Astrocyte (in vitro differentiated cells and primary cell): ENCODE data around the gene GP9. TPM values are rescaled to one million over a fixed set of nuclear protein-coding genes. Genes with fewer than 3 reads are reported as not detected.

Experiments
- DNase-seq: peaks from one replicate; pipeline ENCODE4 v3.0.0-alpha.2; 2010; ENCODE audit warnings: low read depth
- FAIRE-seq: peaks from 2 replicates; lab custom pipeline; 2011; peaks lifted over from hg19 to GRCh38; lab: Jason Lieb, UNC
- H2AFZ ChIP-seq: 2 replicates; pipeline ENCODE4 v1.6.0; 2012; ENCODE audit warnings: low read depth, low read length, inconsistent platforms
- H3K27ac ChIP-seq: 2 replicates; pipeline ENCODE4 v1.5.1; 2011; ENCODE audit warnings: low read depth, low read length, inconsistent platforms
- H3K27me3 ChIP-seq: 2 replicates; pipeline ENCODE4 v1.6.0; 2011; ENCODE audit warnings: low read length, inconsistent platforms; ENCODE audit not compliant: insufficient read depth
- H3K36me3 ChIP-seq: 2 replicates; pipeline ENCODE4 v1.5.1; 2011; ENCODE audit warnings: low read length, inconsistent platforms; ENCODE audit not compliant: insufficient read depth
- H3K4me1 ChIP-seq: 2 replicates; pipeline ENCODE4 v1.5.1; 2011; ENCODE audit warnings: low read length, inconsistent platforms; ENCODE audit not compliant: insufficient read depth
- H3K4me2 ChIP-seq: 2 replicates; pipeline ENCODE4 v1.6.0; 2012; ENCODE audit warnings: low read length, inconsistent platforms
- H3K4me3 ChIP-seq: 2 replicates; pipeline ENCODE4 v1.5.1; 2011; ENCODE audit warnings: low read depth, mild to moderate bottlenecking, low read length, inconsistent platforms; ENCODE audit not compliant: insufficient read depth
- H3K79me2 ChIP-seq: 2 replicates; pipeline ENCODE4 v1.6.0; 2012; ENCODE audit warnings: mild to moderate bottlenecking, low read length, inconsistent platforms; ENCODE audit not compliant: insufficient read depth
- H3K9ac ChIP-seq: 2 replicates; pipeline ENCODE4 v1.6.0; 2012; ENCODE audit warnings: mild to moderate bottlenecking, low read length, inconsistent platforms
- H3K9me3 ChIP-seq: 2 replicates; pipeline ENCODE4 v1.5.1; 2012; ENCODE audit warnings: low read depth, mild to moderate bottlenecking, low read length, inconsistent platforms; ENCODE audit not compliant: insufficient read depth
- H4K20me1 ChIP-seq: 2 replicates; pipeline ENCODE4 v1.6.0; 2012; ENCODE audit warnings: low read length, inconsistent platforms; ENCODE audit not compliant: insufficient read depth
- H3K27ac Mint-ChIP-seq: one replicate; pipeline ENCODE4 v1.8.0; 2021; ENCODE audit warnings: mild to moderate bottlenecking, mixed read lengths; ENCODE audit not compliant: unreplicated experiment
- H3K27me3 Mint-ChIP-seq: one replicate; pipeline ENCODE4 v1.8.0; 2021; ENCODE audit warnings: low read depth, mixed read lengths; ENCODE audit not compliant: unreplicated experiment
- H3K36me3 Mint-ChIP-seq: one replicate; pipeline ENCODE4 v1.8.0; 2021; ENCODE audit warnings: low read depth, mixed read lengths; ENCODE audit not compliant: unreplicated experiment
- H3K4me1 Mint-ChIP-seq: one replicate; pipeline ENCODE4 v1.8.0; 2021; ENCODE audit warnings: low read depth, mixed read lengths; ENCODE audit not compliant: unreplicated experiment
- H3K4me3 Mint-ChIP-seq: one replicate; pipeline ENCODE4 v1.8.0; 2021; ENCODE audit warnings: mild to moderate bottlenecking, moderate library complexity, mixed read lengths; ENCODE audit not compliant: unreplicated experiment
- H3K9me3 Mint-ChIP-seq: one replicate; pipeline ENCODE4 v1.8.0; 2021; ENCODE audit warnings: mild to moderate bottlenecking, mixed read lengths; ENCODE audit not compliant: unreplicated experiment
- EZH2 ChIP-seq: IDR thresholded peaks from 2 replicates; pipeline ENCODE4 v1.6.1; 2012; ENCODE audit warnings: mild to moderate bottlenecking, low read length, inconsistent platforms; ENCODE audit not compliant: insufficient read depth
- total RNA-seq: library from RNA; stranded (reverse); gene quantifications from 2 replicates; pipeline ENCODE4 v1.2.1, GENCODE V29; 2021
- TF ChIP-seq, protein P1 (sequence below): IDR thresholded peaks from 2 replicates; pipeline ENCODE4 v1.5.1; 2011; ENCODE audit warnings: low read depth, mild to moderate bottlenecking, inconsistent platforms, low read length, moderate library complexity; ENCODE audit not compliant: insufficient read depth

GP9 gene
- total RNA-seq, 1 donor from 2014 or later: not detected

DNA sequence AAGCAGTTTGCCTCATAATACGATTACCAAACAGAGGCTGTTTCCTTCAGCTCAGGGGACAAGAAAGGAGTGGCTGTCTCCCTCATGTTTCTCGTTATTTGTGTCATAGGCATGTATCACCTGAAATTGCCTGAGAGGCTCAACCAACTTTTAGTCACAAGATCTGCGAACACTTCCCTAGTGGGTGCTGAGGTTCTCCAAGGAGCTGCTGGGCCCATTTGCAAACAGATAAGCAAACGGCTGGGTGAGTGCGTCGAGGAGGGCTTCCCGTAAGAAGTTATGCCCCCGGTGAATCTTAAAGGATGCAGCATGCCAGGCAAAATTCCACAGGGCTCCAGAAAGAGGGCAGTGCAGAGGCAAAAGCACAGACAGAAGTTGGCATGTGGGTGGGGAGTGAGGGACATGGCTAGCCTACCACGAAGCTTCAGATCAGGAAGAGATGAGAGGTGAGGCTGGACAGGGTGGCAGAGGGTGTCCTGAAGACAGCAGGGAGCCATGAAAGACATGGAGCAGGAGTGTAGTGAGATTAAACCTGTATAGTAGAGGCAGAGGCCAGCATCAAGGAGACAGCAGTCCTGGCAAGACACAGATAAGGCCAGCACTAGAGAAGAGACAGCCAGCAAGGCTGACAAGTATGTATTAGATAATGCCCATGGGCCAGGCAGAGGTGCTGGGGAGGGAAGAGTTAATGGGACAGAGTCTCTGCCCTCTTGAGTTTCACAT, 4.0 kb upstream of the GP9 start:
- FAIRE-seq: no peak
- H3K9ac ChIP-seq: no peak overlapping the region

DNA sequence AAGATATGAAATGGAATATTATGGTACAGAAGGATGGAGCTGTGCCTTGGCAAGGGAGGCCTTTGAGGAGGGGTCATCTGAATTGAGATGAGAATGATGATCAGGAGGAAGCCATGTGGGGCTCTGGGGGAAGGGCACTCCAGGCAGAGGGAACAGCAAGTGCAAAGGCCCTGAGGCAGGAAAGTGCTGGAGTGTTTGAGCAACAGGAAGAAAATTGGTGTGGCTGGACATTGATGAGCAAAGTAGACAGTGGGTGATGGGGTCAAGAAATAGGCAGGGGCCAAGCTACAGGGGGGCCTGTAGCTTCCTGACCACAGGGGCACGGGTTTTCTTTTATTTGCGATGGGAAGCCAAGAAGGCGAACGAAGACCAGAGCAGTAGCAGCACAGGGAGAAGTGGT, 3.3 kb upstream of the GP9 start:
- DNase-seq (no peak), FAIRE-seq (no peak)
- H3K4me3 Mint-ChIP-seq: no peak overlapping the region
- Histone ChIP-seq H3K4me2 (no peak overlapping the region), H3K4me1 (no peaks in the 10 kb centered on the region), H4K20me1 (no peaks in the 10 kb centered on the region), H3K27me3 (peaks cover 18% of the 10 kb centered on the region), H3K36me3 (no peaks in the 10 kb centered on the region), H3K9me3 (no peaks in the 10 kb centered on the region), H3K9ac (no peak overlapping the region), H3K4me3 (no peak overlapping the region), H3K79me2 (no peaks in the 10 kb centered on the region), H3K27ac (no peak overlapping the region), H2AFZ (no peak overlapping the region)
- TF ChIP-seq, protein P1, sequence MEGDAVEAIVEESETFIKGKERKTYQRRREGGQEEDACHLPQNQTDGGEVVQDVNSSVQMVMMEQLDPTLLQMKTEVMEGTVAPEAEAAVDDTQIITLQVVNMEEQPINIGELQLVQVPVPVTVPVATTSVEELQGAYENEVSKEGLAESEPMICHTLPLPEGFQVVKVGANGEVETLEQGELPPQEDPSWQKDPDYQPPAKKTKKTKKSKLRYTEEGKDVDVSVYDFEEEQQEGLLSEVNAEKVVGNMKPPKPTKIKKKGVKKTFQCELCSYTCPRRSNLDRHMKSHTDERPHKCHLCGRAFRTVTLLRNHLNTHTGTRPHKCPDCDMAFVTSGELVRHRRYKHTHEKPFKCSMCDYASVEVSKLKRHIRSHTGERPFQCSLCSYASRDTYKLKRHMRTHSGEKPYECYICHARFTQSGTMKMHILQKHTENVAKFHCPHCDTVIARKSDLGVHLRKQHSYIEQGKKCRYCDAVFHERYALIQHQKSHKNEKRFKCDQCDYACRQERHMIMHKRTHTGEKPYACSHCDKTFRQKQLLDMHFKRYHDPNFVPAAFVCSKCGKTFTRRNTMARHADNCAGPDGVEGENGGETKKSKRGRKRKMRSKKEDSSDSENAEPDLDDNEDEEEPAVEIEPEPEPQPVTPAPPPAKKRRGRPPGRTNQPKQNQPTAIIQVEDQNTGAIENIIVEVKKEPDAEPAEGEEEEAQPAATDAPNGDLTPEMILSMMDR: no peak
- TF ChIP-seq EZH2: no peak
- H3K27ac Mint-ChIP-seq: no peak overlapping the region
- H3K4me1 Mint-ChIP-seq: peaks cover 3% of the 10 kb centered on the region
- H3K36me3 Mint-ChIP-seq: no peaks in the 10 kb centered on the region
- peaks cover 2% of the 10 kb centered on the region for H3K9me3 Mint-ChIP-seq
- H3K27me3 Mint-ChIP-seq: peaks cover 24% of the 10 kb centered on the region

More for the DNA sequence above, 4.0 kb upstream of the GP9 start:
- Histone ChIP-seq H3K79me2 (no peaks in the 10 kb centered on the region), H4K20me1 (no peaks in the 10 kb centered on the region), H3K36me3 (no peaks in the 10 kb centered on the region), H3K27ac (no peak overlapping the region), H3K4me1 (no peaks in the 10 kb centered on the region), H3K4me2 (no peak overlapping the region), H3K9me3 (no peaks in the 10 kb centered on the region), H3K4me3 (no peak overlapping the region), H3K27me3 (peaks cover 18% of the 10 kb centered on the region), H2AFZ (no peak overlapping the region)
- H3K36me3 Mint-ChIP-seq: no peaks in the 10 kb centered on the region
- peaks cover 6% of the 10 kb centered on the region for H3K4me1 Mint-ChIP-seq
- no peak for DNase-seq
- peak overlapping the region; percentile 34 for H3K27ac Mint-ChIP-seq
- H3K9me3 Mint-ChIP-seq: peaks cover 2% of the 10 kb centered on the region
- H3K27me3 Mint-ChIP-seq: peaks cover 24% of the 10 kb centered on the region
- TF ChIP-seq, protein P1: no peak
- TF ChIP-seq EZH2: no peak
- no peak overlapping the region for H3K4me3 Mint-ChIP-seq
